HUES48 (cell line): ENCODE results near the gene GNA12.

Source experiments
- H3K27ac ChIP-seq: one replicate; pipeline ENCODE4 v1.7.0; 2013; ENCODE audit warnings: low read depth, low read length, inconsistent platforms
- H3K27me3 ChIP-seq: 2 replicates; pipeline ENCODE4 v1.6.1; 2013; ENCODE audit warnings: mild to moderate bottlenecking, low read length; ENCODE audit not compliant: control insufficient read depth, insufficient read depth
- H3K36me3 ChIP-seq: 2 replicates; pipeline ENCODE4 v1.6.1; 2013; ENCODE audit warnings: low read length; ENCODE audit not compliant: control insufficient read depth, insufficient read depth
- H3K4me1 ChIP-seq: 2 replicates; pipeline ENCODE4 v1.6.1; 2013; ENCODE audit warnings: mild to moderate bottlenecking, low read length; ENCODE audit not compliant: control insufficient read depth, insufficient read depth
- H3K4me3 ChIP-seq: 2 replicates; pipeline ENCODE4 v1.5.1; 2013; ENCODE audit warnings: mild to moderate bottlenecking, low read depth, low read length
- H3K9ac ChIP-seq: 2 replicates; pipeline ENCODE4 v1.6.1; 2013; ENCODE audit warnings: mild to moderate bottlenecking, low read depth, low read length, moderate library complexity
- H3K9me3 ChIP-seq: 2 replicates; pipeline ENCODE4 v1.6.1; 2013; ENCODE audit warnings: low read length; ENCODE audit not compliant: control insufficient read depth, insufficient read depth

Gene GNA12

DNA sequence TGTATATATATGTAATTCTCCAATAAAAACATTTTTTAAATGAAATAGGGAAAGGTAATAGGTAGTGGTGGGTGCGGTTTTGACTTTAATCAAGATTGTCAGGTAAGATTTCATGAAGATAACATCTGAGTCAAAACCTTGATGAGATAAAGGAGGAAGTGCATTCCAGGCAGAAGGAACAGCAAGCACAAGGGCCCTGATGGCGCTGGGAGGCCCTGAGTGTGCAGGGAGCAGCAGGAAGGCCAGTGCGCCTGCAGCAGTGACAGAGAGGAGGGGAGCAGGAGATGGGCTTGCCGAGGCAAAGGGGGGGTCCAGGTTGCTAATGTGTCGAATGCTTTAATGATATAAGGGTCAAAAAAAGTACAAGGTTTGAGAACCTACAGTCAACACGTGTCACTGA, 69.8 kb downstream of the GNA12 start:
- Histone ChIP-seq H3K9ac (no peak overlapping the region), H3K4me3 (no peak overlapping the region), H3K27me3 (no peaks in the 10 kb centered on the region), H3K9me3 (no peaks in the 10 kb centered on the region), H3K27ac (no peak overlapping the region), H3K36me3 (peaks cover 13% of the 10 kb centered on the region; the same call in 1 of the 2 replicates), H3K4me1 (peaks cover 11% of the 10 kb centered on the region)

DNA sequence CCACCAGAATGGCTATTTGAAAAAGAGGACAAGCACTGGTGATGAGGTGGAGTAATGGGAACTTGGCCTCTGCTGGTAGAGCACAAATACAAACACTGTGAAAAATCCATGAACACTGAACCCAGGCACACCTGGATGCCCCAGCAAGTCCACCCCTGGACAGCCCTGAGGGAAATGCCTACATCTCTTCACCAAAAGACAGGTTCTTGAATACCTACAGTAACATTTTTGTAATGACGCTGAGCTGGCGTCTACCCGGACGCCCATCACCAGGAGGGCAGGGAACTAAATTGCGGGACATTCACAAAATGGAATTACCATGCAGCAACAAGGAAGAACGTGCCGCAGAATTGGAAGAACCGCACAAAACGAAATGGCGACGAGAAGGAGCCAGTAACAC, 70.5 kb downstream of the GNA12 start:
- Histone ChIP-seq H3K4me1 (peaks cover 4% of the 10 kb centered on the region), H3K9me3 (no peaks in the 10 kb centered on the region), H3K9ac (no peak overlapping the region), H3K27ac (no peak overlapping the region), H3K36me3 (peaks cover 13% of the 10 kb centered on the region; the same call in 1 of the 2 replicates), H3K27me3 (no peaks in the 10 kb centered on the region), H3K4me3 (no peak overlapping the region)

DNA sequence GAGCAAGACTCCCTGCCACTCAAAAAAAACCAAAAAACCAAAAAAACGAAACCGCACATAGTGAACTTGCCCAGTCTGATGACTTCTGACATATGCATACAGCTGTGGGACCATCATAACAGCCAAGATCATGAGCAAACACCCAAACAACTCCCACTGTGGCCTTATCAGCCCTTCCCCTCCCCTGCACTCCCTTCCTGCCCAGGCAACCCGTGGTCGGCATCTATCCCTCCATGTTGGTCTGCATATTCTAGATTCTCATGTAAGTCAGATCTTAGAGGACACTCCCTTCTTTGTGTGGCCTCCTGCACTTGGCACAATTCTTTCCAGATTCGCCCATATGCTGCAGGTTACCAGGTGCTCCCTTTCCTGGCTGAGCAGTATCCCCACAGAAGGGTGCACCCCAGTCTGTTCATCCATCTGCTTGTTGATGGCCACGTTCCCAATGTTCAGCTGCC, 72.8 kb downstream of the GNA12 start:
- H3K36me3 ChIP-seq: peaks cover 8% of the 10 kb centered on the region; the same call in 1 of the 2 replicates
- H3K27ac ChIP-seq: no peak overlapping the region
- H3K9me3 ChIP-seq: no peaks in the 10 kb centered on the region
- H3K27me3 ChIP-seq: no peaks in the 10 kb centered on the region
- no peak overlapping the region for H3K4me3 ChIP-seq
- no peak overlapping the region for H3K9ac ChIP-seq
- H3K4me1 ChIP-seq: no peaks in the 10 kb centered on the region

DNA sequence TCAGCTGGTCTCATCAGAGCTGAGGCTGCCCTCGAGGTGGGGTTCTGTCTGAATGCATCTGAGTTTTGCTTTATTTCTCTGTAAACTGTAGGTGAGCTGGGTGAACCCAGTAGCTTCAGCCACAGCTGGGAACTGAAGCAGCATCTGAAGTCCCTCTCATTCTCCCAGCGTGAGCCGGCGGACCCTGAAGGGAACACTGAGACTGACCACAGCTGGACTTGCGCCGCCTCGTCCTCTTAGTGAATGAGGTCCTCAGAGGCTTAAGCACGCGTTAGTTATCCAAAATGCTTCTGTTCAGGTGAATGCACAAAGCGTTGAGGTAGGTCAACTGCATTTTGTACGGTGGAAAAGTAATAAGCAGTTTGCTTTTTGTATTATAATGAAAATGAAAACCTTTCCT, 79.5 kb downstream of the GNA12 start:
- Histone ChIP-seq H3K27me3 (no peaks in the 10 kb centered on the region), H3K4me1 (peaks cover 4% of the 10 kb centered on the region; the same call in 1 of the 2 replicates), H3K4me3 (no peak overlapping the region), H3K36me3 (peaks cover 4% of the 10 kb centered on the region; the same call in 1 of the 2 replicates), H3K9me3 (no peaks in the 10 kb centered on the region), H3K27ac (no peak overlapping the region), H3K9ac (no peak overlapping the region)

DNA sequence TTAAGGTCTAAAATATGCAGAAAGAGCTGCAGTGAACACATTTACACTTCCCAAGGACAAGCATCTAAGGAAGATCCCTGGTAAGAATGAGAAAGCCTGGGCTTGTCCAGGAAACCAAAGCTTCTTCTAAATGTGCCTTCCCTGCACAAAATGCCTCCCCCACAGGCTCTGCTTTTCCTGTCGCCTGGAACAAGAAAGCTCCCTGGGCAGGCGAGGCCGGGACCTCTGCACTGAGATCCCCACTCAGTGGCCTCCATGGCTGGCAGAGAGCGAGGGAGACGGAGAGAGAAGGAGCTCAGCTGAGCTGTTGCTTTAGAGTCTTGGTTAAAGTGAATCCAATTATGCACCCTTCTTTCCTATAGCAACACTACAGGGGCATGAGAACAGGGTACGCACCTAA, 80.5 kb downstream of the GNA12 start:
- peaks cover 4% of the 10 kb centered on the region; the same call in 1 of the 2 replicates for H3K36me3 ChIP-seq
- no peak overlapping the region for H3K9ac ChIP-seq
- no peaks in the 10 kb centered on the region for H3K27me3 ChIP-seq
- H3K4me3 ChIP-seq: no peak overlapping the region
- H3K4me1 ChIP-seq: peaks cover 4% of the 10 kb centered on the region; the same call in 1 of the 2 replicates
- H3K27ac ChIP-seq: no peak overlapping the region
- H3K9me3 ChIP-seq: no peaks in the 10 kb centered on the region

DNA sequence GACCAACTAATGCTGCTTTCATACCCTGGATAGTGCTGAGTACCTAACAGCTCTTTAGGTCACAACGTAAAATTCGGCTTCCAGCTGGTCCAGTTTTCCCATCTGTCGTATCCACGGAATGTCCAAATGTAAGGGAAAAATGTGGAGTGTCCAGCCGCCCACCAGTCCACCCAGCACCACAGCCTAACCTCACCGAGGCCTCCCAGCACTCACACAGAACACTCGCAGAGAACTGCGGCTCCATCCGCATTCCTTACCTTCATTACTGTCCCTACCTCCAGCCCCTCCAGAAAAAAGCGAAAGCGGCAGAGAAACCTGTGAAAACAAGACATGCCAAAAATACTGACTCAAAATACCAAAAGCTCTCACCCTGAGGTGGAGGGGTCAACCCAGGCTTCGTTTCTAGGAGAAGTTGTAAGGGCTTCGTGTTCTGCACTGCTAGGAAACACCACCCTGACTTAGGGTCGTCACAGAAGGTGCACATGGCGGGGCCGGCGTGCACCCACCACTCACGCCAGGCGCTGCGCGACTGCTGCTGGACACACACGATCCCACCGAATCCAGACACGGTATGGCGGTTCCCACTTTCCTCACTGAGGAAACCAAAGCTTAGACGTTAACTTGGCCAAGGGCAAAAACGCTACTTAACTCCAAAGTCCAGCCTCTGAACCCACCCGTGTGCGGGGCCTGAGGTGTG, 82.2 kb downstream of the GNA12 start:
- Histone ChIP-seq H3K36me3 (peaks cover 4% of the 10 kb centered on the region; the same call in 1 of the 2 replicates), H3K4me3 (no peak overlapping the region), H3K27ac (no peak overlapping the region), H3K9ac (no peak overlapping the region), H3K27me3 (no peaks in the 10 kb centered on the region), H3K4me1 (peaks cover 13% of the 10 kb centered on the region; the same call in 1 of the 2 replicates), H3K9me3 (no peaks in the 10 kb centered on the region)

DNA sequence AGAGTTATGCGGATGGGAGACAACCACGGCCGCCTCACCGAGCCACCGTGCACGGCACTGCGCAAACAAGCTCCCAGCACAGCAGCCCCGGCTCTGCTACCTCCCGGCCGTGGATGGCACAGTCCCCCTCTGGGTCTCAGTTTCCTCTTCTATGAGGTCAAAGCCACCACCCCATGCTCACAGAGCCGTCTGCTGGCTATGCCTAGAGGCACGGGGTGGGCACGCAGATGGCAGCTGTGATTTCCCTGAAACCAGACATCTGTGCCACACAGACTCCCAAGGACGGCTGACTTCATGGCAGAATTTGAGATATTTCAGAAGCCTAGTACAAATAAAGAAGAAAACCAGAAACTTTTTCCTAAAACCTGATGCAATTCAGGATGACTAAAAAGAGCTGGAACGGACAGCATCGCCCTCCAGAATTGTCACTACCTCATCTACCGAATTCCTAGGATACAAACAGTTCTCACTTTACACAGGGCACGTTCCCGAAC, 82.9 kb downstream of the GNA12 start:
- H3K36me3 ChIP-seq: peaks cover 9% of the 10 kb centered on the region
- H3K27me3 ChIP-seq: no peaks in the 10 kb centered on the region
- no peak overlapping the region for H3K4me3 ChIP-seq
- H3K9me3 ChIP-seq: no peaks in the 10 kb centered on the region
- peaks cover 13% of the 10 kb centered on the region; the same call in 1 of the 2 replicates for H3K4me1 ChIP-seq
- no peak overlapping the region for H3K27ac ChIP-seq
- H3K9ac ChIP-seq: no peak overlapping the region

DNA sequence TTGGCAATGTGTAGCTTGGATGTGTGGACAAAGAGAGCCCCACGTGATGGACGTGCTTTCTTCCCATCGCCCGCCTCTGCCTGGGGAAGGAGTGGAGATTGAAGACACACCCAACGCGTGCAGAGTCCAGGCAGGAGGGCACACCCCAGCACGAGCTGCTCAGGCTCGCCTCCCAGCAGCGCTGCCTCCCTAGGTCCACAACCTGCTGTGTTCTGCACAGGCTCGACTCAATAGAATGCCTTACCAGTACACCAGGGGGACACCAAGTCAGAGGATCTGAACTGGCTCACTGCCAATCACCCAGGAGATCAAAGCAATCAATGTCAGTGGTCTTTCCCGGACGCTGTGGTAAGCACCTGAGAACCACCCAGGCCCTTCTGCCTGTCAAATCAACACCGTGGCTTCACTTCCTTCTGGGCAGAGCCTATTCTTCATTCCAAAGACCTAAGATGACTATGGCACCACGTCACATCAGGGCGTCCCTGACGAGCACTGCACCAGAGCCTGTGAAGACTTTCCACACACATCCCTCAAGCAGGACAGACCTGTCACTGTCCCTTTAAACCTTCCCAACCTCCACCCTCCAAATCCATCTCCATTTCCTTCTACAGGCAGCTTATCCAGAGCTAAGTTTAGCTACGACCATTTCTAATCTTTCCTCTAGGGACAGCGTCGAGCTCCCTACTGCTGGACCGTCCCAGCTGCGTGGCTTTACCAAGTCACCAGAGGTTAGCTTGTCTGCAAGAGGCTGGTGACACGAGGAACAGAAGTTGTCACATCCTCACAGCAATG, 83.8 kb downstream of the GNA12 start:
- Histone ChIP-seq H3K4me3 (no peak overlapping the region), H3K9me3 (no peaks in the 10 kb centered on the region), H3K4me1 (peaks cover 13% of the 10 kb centered on the region; the same call in 1 of the 2 replicates), H3K27me3 (no peaks in the 10 kb centered on the region), H3K27ac (no peak overlapping the region), H3K36me3 (peaks cover 9% of the 10 kb centered on the region), H3K9ac (no peak overlapping the region)

DNA sequence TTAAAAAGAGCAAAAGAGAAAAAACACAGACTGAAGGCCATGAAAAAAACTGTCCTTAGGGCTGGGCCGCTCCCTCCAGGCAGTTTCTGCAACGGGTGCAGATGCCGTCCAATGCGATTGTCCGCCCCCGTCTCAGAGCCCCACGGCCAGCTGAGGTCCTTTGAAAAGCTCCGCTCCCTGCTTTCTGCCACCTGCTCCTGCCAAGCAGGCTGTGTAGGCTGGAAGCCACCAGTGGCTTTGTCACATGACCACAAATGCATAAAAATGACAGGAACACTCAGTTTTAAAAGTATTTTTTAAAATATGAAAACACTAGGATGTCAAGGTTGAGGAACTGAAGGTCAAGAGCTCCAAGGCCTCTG, 84.4 kb downstream of the GNA12 start:
- no peaks in the 10 kb centered on the region for H3K27me3 ChIP-seq
- no peak overlapping the region for H3K9ac ChIP-seq
- H3K4me3 ChIP-seq: no peak overlapping the region
- H3K27ac ChIP-seq: no peak overlapping the region
- no peaks in the 10 kb centered on the region for H3K9me3 ChIP-seq
- H3K4me1 ChIP-seq: peaks cover 13% of the 10 kb centered on the region; the same call in 1 of the 2 replicates
- H3K36me3 ChIP-seq: peaks cover 8% of the 10 kb centered on the region

DNA sequence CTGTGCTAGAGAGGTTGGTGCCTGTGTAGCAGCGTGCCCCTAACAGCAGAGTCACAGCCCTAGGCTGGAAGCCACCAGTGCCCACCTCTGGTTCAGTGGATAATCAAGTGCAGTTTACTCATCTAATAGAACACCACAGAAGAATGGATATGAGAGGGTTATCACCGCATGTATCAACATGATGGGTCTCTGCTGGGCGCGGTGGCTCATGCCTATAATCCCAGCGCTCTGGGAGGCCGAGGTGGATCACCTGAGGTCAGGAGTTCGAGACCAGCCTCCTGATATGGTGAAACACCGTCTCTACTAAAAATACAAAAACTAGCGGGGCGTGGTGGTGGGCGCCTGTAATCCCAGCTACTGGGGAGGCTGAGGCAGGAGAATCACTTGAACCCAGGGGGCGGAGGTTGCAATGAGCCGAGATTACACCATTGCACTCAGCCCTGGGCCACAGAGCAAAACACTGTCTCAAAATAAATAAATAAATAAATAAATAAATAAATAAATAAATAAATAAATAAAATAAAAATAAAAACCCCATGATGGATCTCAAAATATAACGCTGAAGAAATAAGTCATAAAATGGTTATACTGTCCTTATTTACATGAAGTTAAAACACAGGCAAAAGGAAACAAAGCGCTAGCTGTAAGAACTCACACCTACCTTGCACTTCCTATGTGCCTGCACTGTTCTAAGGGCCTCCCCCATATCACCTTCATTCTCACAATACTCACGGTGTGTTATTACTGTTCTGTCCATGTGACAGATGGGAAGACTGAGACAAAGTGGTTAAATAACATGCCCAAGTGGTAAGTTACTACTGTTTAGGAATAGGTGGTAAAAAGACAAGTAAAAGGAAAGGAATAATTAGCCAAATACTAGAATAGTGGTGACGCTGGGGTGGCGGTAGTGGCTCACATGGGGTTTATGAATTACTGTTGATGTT, 85.2 kb downstream of the GNA12 start:
- peaks cover 13% of the 10 kb centered on the region; the same call in 1 of the 2 replicates for H3K4me1 ChIP-seq
- peak overlapping the region; percentile 89 for H3K27ac ChIP-seq
- no peak overlapping the region for H3K9ac ChIP-seq
- H3K27me3 ChIP-seq: no peaks in the 10 kb centered on the region
- H3K9me3 ChIP-seq: no peaks in the 10 kb centered on the region
- H3K4me3 ChIP-seq: no peak overlapping the region
- peaks cover 4% of the 10 kb centered on the region for H3K36me3 ChIP-seq
